ENCODE results near the gene TAF4B. TPM values are rescaled to one million over a fixed set of nuclear protein-coding genes. Genes with fewer than 3 reads are reported as not detected.
"Not testable (repeated sequence)": the region's sequence is repeated elsewhere in the genome, so short reads cannot be mapped to it uniquely, and the experiment has no call there.

TAF4B gene
- total RNA-seq, 1 donor: 5.1 TPM

DNA sequence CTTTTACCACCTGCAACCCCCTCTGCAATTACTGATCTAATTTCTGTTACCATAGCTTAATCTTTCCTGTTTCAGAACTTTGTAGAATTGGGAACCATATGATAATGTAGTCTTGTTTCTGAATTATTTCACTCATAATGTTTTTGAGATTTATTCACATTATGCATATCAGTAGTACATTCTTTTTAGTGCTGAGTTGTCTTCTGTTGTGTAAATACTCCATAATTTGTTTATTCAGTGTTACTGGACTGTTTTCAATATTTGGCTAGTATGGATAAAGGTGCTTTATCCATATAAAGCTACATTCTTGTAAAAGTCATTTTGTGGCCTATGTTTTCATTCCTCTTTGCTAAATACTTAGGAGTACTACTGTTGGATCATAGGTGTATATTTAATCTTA, 152.5 kb downstream of the TAF4B start:
- H3K36me3 ChIP-seq (ENCODE audit: insufficient read depth, low read length): no peaks in the 10 kb centered on the region
- H3K79me2 ChIP-seq (ENCODE audit: insufficient read depth, low read length): no peaks in the 10 kb centered on the region
- H3K27ac ChIP-seq (ENCODE audit: low read depth, low read length): no peak overlapping the region
- no peaks in the 10 kb centered on the region for H4K20me1 ChIP-seq (ENCODE audit: insufficient read depth, low read length)
- no peak for DNase-seq (ENCODE audit: insufficient read length, low spot score, missing footprints)
- no peaks in the 10 kb centered on the region for H3K27me3 ChIP-seq (ENCODE audit: insufficient read depth, low read length)
- TF ChIP-seq, protein P1, sequence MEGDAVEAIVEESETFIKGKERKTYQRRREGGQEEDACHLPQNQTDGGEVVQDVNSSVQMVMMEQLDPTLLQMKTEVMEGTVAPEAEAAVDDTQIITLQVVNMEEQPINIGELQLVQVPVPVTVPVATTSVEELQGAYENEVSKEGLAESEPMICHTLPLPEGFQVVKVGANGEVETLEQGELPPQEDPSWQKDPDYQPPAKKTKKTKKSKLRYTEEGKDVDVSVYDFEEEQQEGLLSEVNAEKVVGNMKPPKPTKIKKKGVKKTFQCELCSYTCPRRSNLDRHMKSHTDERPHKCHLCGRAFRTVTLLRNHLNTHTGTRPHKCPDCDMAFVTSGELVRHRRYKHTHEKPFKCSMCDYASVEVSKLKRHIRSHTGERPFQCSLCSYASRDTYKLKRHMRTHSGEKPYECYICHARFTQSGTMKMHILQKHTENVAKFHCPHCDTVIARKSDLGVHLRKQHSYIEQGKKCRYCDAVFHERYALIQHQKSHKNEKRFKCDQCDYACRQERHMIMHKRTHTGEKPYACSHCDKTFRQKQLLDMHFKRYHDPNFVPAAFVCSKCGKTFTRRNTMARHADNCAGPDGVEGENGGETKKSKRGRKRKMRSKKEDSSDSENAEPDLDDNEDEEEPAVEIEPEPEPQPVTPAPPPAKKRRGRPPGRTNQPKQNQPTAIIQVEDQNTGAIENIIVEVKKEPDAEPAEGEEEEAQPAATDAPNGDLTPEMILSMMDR (IDR thresholded peaks at IDR 0.05; ENCODE audit: extremely low read depth, low read depth, low read length): no peak
- no peak overlapping the region for H2AFZ ChIP-seq (ENCODE audit: low read length)
- H3K4me1 ChIP-seq (ENCODE audit: insufficient read depth, low read length): no peaks in the 10 kb centered on the region
- H3K4me3 ChIP-seq (ENCODE audit: insufficient read depth, low read length): no peak overlapping the region
- no peaks in the 10 kb centered on the region for H3K9me3 ChIP-seq (ENCODE audit: low read depth, low read length)
- H3K4me2 ChIP-seq (ENCODE audit: insufficient read depth, low read length): no peak overlapping the region

DNA sequence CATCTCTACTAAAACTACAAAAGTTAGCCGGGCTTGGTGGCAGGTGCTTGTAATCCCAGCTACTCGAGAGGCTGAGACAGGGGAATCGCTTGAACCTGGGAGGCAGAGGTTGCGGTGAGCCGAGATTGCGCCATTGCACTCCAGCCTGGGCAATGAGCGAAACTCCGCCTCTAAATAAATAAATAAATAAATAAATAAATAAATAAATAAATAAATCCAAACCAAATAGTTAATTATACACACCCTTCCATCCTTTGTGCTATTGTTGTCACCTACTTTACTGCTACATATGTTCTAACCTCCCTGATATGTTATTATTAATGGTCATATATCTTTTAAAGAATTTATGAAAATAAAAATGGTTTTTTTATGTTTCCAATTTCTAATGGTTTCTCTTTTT, 155.3 kb downstream of the TAF4B start:
- not testable (repeated sequence) for H3K9me3 ChIP-seq (ENCODE audit: low read depth, low read length); H2AFZ ChIP-seq (ENCODE audit: low read length); H3K4me2 ChIP-seq (ENCODE audit: insufficient read depth, low read length); H3K27me3 ChIP-seq (ENCODE audit: insufficient read depth, low read length); H3K79me2 ChIP-seq (ENCODE audit: insufficient read depth, low read length); H3K4me3 ChIP-seq (ENCODE audit: insufficient read depth, low read length); H3K36me3 ChIP-seq (ENCODE audit: insufficient read depth, low read length); H4K20me1 ChIP-seq (ENCODE audit: insufficient read depth, low read length); H3K27ac ChIP-seq (ENCODE audit: low read depth, low read length); DNase-seq (ENCODE audit: insufficient read length, low spot score, missing footprints)
- peaks cover 11% of the 10 kb centered on the region for H3K4me1 ChIP-seq (ENCODE audit: insufficient read depth, low read length)

DNA sequence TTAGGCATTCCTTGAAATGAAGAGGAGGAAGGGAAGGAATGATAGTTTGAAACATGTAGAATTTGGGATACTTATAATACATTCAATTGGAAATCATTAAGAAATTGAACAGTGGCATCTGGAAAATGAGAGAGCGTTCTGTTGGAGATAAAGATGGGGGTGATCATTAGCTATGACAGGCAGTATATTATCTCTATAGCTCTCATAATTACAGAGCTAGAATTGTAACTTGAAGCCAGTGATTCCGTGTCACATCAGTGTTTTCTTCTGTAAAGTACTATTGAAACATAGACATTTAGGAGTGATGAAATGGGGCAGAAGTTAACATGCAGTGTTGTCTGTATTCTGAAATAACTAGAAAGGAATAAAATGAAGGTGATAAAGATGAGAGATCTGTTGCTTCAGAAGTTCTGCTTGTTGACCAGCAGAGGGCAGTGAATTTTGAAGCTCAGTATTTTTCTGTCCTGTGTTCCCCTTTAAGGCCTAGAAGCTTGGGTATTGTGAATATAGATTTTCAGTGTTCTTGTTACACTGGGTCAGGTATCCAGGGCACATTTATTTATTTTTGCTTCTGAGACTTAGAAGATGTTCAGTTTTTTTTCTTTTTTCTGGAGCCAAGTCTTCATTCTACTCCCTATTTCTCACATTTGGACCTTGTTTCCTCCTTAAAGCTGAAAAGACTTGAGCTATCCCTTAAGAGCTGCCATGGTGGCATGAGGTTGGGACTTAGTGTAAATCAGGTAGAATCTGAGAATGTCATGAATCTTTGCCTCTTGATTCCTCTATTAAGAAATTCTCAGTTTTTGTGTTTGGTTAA, 157.4 kb downstream of the TAF4B start:
- H3K27ac ChIP-seq (ENCODE audit: low read depth, low read length): no peak overlapping the region
- H3K27me3 ChIP-seq (ENCODE audit: insufficient read depth, low read length): no peaks in the 10 kb centered on the region
- no peaks in the 10 kb centered on the region for H4K20me1 ChIP-seq (ENCODE audit: insufficient read depth, low read length)
- H3K4me2 ChIP-seq (ENCODE audit: insufficient read depth, low read length): no peak overlapping the region
- DNase-seq (ENCODE audit: insufficient read length, low spot score, missing footprints): no peak
- no peaks in the 10 kb centered on the region for H3K9me3 ChIP-seq (ENCODE audit: low read depth, low read length)
- no peak overlapping the region for H3K4me3 ChIP-seq (ENCODE audit: insufficient read depth, low read length)
- H3K36me3 ChIP-seq (ENCODE audit: insufficient read depth, low read length): no peaks in the 10 kb centered on the region
- TF ChIP-seq, protein P1 (IDR thresholded peaks at IDR 0.05; ENCODE audit: extremely low read depth, low read depth, low read length): peak; percentile 82
- H3K79me2 ChIP-seq (ENCODE audit: insufficient read depth, low read length): no peaks in the 10 kb centered on the region
- no peak overlapping the region for H2AFZ ChIP-seq (ENCODE audit: low read length)
- peaks cover 18% of the 10 kb centered on the region for H3K4me1 ChIP-seq (ENCODE audit: insufficient read depth, low read length)

DNA sequence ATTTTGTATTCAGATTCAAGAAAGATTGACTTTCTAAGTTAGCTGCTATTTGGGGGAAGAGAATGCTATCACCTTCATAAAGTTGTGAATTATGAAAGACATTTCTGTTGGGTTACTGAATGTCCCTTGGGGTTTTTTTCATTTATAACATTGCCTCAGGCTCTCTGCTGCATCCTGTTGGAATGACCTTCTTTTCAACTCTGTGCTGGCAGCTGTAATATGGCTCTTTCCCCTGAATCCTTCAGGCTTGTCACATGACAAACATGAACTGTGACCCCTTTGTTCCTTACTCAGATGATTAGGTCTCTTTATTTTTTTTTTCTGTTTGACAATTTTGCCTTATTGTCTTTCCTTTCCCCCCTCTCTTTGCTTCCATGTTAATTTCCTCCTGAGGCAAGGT, 159.8 kb downstream of the TAF4B start:
- peak overlapping the region; percentile 84 for H3K27ac ChIP-seq (ENCODE audit: low read depth, low read length)
- no peaks in the 10 kb centered on the region for H3K36me3 ChIP-seq (ENCODE audit: insufficient read depth, low read length)
- no peaks in the 10 kb centered on the region for H4K20me1 ChIP-seq (ENCODE audit: insufficient read depth, low read length)
- peak overlapping the region; percentile 43 for H3K4me2 ChIP-seq (ENCODE audit: insufficient read depth, low read length)
- H3K4me1 ChIP-seq (ENCODE audit: insufficient read depth, low read length): peaks cover 18% of the 10 kb centered on the region
- H3K27me3 ChIP-seq (ENCODE audit: insufficient read depth, low read length): no peaks in the 10 kb centered on the region
- no peaks in the 10 kb centered on the region for H3K79me2 ChIP-seq (ENCODE audit: insufficient read depth, low read length)
- no peak overlapping the region for H2AFZ ChIP-seq (ENCODE audit: low read length)
- H3K4me3 ChIP-seq (ENCODE audit: insufficient read depth, low read length): no peak overlapping the region
- TF ChIP-seq, protein P1 (IDR thresholded peaks at IDR 0.05; ENCODE audit: extremely low read depth, low read depth, low read length): no peak
- DNase-seq (ENCODE audit: insufficient read length, low spot score, missing footprints): no peak
- H3K9me3 ChIP-seq (ENCODE audit: low read depth, low read length): no peaks in the 10 kb centered on the region

Data from osteoblast (primary cell).